Stimulated activated naive CD8-positive, alpha-beta T cell treated with anti-CD3 and anti-CD28 coated beads, Interleukin-15, Interleukin-2, amounts not matched to agents 100 U/mL and 50 U/mL, for 24 hours (primary cell): ENCODE measurements around the gene LDLRAD4.

Experiments
- ATAC-seq: fragments of 150-1000 bp; cut with Tn5 transposase; one replicate; pipeline ENCODE4 v1.10.0; 2021
- DNase-seq: peaks from one replicate; pipeline ENCODE4 v3.0.0; 2021

Gene LDLRAD4

DNA sequence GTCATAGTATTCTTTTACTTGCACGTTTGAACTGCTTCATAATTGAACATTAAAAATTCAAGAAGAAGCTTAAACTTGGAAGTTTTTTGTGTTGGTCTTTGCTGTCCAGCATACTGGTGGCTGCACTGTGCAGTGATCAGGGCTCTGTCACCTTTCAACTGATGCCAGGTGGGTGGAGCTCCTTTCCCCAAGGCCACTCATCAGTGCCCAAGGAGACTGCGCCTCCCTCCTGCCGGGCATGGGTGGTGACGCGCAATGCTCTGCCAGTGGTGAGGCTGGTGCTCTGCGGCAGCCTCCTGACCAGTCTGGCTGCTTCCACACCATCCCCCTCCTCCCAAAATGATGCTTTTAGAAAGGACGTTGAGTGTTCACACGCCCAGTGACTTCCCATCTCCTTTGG, 16.0 kb upstream of the LDLRAD4 start:
- ATAC-seq (no peak), DNase-seq (no peak)

DNA sequence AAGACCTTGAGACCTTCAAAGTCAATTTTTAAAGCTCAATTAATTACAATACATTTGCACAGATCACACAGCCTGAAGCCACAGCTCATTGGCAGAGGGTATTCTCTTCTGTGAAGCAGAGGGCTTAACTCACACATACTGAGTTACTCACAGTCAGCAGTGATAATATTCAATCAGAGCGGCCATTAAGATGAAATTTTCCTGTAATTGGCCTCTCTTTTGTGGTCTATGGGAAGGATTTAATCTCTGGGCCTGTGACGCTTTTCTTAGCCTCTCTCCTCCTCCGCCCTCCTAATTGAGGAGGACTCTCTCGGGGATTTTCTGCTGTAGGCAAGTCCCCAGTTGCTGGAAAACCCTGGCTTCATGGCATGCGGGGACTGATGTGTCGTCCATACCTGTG, 12.3 kb upstream of the LDLRAD4 start:
- no peak for ATAC-seq
- DNase-seq: no peak

DNA sequence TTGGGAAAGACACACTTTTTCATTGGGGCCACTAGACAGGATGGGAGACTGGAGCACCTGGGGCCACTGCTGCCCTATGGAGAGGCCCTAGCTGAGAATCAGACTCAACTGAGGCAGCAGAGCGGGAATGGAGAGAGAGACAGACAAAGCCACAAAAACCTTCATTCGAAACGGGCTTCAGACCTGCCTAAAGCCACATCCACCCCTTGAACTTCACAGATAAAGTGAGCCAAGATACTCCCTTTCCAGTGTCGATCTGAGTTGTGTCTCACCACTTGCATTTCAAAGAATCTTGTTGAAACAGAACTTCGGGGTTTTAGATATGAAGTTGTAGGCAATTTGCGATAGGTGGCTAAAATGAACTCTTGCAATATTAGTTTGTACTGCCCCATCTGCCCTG, 11.3 kb upstream of the LDLRAD4 start:
- ATAC-seq (no peak), DNase-seq (no peak)

DNA sequence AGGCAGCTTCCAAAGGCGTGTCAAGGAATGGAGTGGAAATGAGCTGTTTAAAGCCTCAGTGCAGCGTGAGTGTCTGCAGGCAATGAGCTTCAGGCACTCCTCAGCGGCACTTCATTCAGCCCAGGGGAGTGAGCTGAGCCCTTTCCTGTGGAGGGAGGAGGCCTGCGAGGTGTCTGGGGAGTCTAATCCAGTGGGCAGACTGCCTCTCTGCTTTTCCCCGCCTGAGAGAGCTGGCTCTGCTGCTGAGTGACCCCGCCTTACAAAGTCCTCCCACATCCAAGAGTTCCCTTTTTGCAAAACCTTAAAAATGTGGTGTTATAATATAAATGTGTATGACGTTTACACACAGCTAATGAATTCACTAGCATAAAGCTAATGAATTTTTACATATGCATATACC, 7.0 kb upstream of the LDLRAD4 start:
- no peak for DNase-seq
- ATAC-seq: no peak

DNA sequence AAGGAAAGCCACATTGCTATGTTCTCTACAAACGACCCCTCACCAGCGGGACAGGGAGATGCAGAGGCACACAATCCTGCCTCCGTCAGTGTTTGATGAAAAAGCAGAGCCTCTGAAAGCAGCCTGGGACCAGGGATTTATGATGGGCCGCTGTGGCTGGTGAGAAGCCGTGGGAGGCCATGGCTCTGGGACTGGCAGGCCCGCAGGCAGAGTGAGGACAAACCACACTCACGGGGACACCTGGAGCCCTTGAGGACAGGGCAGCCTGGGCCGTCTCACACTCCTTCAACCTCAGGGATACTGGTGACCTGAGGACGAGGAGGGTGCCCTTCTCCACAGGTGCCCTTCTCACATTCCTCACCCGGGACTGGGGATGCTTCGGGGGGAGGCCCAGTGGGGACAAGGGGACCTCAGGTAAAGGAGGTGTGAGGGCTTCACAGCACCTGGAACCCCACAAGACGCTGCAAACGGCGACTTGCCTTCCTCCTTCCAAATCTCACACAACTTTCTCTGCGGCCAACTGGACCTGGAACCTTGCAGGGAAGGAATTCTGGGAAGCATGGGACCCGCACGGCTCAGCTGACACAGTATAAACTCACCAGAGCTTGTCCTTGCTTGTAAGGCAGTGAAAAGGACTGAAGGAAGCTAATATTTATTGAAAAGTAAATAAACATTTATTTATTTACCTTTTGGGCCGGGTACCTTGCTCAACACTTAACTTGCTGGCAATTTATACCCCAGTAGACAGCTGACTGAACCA, 5.3 kb upstream of the LDLRAD4 start:
- ATAC-seq: no peak
- DNase-seq: no peak

DNA sequence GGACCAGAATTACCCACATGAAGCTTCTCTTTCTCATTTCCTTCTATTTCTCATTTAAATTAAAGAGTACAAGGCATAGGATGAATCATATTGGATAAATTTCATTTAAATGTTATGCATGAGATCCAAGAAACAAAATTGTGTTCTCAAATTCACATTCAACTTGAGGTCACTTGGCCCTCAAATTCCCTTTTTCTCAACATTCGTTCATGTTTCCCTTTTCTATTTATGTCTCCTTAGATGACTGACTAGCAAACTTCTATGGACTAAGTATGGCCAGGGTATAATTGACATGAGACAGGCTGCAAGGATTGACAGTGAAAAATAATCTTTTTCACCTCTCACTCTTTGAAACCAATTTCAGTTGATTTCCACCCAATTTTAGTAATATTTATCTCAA, 4.0 kb upstream of the LDLRAD4 start:
- ATAC-seq (no peak), DNase-seq (no peak)

DNA sequence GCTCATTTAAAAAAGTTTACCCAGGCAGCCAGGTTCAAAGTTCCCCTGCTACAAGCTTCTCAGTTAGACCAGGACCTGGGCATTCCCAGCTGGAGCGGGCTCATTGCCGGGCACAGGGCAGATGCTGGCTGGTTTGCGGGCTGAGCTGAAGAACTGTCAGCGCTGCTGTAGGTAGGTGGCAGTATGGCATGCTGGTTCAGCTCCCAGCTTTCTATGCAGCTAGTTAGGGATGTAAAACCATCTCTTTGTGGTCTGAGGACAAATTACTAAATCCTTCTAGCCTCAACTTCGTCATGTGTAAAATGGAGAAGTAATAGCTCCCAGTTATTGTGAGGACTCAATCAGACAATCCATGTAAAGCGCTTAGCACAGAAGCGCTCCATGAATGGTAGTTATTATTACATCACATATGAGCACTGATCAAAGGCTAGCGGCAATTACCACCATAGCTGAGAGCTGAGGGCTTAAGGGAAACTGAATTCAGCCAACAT, 2.4 kb upstream of the LDLRAD4 start:
- DNase-seq (peak; percentile 60), ATAC-seq (peak; percentile 71)

DNA sequence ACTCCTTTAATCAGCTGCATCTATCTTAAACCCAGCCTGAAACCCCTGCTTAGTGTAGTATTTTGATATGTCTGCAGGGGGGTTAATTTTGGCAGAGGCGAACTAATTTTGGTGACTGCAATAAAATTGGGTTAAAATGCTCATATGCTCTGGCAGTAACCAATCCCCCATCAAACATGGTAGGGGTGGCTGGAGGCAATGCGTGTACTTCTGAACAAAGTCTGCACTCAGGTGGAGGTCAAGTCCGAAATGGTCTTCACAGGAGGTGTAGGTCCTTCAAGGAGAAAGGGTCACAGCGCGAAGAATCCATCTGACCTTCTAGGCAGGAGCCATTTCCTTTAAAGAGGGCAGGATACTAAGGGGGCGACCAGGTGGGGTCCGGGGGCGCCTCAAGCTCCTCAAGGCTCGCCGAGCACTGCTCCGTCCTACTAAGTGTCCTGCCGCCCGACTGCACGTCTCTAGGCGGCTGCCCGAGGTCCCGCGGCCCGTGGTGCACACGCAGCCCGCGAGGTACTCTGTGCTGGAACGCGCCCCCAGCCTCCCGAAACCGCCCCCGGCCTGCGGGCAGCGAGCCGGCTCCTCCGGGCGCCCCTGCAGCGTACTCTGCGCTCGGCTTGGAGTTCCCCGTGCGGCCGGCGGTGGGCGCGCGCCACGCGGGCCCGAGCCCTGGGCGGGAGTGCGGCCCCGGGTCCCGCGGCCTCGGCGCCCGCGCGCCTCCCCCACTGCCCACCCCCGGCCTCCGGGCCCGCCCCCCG, 1.7 kb upstream of the LDLRAD4 start:
- ATAC-seq: peak; percentile 52
- DNase-seq: peak; percentile 67

DNA sequence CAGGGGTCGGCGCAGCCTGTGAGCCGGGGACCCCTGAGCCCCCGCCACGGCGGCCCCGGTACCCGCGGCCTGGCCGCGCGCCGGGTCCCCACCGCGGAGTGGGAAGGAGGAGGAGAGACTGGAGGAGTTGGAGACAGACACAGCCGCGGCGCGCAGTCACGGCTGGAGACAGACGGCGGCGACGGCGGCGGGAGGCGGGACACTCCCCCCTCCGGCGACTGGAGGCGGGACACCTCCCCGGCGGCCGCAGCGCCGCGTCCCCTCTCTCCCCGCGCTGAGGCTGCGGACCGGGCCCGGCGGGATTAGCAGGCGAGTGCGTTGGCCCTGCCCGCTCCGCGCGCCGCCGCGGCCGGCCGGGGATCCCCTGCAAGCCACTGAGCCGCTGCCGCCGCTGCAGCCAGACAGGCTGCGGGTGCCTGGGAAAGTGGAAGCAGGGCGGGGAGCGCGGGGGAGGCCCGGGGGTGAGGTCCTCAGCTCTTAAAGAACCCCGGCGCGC, 1.0 kb upstream of the LDLRAD4 start:
- DNase-seq (peak; percentile 57), ATAC-seq (peak; percentile 34)

DNA sequence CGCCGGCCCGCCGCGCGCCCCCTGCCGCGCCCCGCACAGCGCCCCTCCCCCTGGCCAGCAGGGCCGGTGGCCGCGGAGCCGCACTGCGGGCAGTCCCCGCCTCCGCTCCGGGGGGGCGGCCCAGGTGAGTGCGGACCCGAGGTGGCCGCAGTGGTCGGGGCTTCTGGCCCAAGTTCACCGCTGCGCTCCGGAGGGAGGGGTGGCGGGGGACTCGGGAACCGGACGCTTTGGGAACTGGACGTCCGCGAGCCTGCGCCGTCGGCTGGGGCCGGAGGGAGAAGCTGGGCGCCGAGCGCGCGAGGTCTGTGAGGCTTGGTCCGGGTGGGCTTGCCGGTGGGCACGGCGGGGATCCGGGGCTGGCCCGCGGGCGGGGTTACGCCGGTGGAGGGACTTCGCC, 591 bp upstream of the LDLRAD4 start:
- DNase-seq (peak; percentile 25), ATAC-seq (peak; percentile 1)

DNA sequence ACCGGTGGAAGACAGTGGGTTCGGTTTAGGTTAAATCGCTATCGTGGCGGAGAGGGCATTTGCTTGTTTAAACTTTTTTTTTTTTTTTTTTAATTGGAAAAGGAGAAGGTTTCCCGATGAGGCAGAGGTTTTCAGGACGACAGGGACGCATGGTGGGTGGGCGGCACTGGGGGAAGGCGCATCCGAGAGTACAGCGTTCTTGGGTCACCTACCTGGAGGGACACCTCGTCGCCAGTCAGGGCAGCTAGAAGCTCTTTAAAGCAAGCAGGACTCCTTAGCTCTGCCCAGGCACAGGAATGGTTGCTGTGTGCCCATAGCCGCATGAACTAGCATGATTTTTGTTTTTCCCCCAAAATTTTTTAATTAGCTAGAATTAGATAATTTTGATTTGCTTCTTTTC, 437 bp downstream of the LDLRAD4 start:
- DNase-seq: no peak
- no peak for ATAC-seq

DNA sequence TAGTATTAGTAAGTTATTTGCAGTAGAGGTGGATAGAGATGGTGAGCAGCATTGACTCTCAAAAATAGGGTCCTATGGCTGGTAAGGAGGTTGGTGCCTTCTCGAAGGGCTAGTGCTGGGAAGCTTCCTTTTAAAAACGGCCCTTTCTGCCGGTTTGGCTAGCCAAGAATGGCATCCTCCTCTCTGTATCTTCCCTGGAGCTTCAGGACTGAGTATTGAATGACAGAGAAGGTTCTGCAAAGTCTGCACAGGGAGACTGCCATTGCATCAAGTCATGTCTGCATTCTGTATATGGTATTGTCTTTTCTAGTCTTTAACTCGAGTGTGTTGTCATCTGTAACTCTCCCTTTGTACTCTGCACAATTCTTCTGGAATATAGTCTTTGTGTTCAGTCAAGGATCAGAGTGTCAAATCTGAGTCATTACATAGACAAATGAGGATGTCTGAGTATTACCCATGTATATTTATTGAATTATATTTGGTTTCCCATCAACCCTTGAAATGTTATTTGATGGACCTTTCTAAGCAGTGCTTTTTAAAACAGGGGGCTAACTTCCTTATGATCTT, 1.1 kb downstream of the LDLRAD4 start:
- ATAC-seq: no peak
- no peak for DNase-seq

DNA sequence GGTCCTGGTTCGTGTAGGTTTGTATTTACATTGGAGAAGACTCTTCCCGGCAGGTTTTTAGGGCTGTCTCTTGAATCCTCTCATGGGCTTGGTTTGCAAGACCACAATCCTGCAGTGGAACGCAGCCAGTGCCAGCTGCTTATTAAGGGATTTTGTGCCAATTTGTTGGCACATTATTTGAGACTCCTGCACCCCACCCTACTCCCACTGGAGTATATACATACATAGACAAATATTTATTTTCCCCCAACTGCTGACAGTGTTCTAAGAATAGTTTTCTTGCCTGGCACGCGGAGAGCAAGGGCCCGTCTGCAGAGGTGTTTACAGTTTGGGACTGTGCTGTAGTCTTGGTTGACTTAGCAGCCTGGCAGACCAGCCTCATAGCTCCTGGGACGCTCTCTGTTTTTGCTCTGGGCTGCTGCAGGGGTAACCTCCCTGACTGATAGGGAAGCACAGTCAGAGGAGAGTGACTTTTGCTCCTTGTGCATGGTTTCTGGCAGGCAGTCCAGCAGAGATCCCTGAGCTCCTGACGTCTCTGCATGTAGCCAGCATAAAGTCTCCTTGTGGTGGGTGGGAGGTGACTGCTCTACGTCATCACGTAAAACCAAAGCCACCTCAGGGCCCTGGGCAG, 1.9 kb downstream of the LDLRAD4 start:
- no peak for DNase-seq
- no peak for ATAC-seq

DNA sequence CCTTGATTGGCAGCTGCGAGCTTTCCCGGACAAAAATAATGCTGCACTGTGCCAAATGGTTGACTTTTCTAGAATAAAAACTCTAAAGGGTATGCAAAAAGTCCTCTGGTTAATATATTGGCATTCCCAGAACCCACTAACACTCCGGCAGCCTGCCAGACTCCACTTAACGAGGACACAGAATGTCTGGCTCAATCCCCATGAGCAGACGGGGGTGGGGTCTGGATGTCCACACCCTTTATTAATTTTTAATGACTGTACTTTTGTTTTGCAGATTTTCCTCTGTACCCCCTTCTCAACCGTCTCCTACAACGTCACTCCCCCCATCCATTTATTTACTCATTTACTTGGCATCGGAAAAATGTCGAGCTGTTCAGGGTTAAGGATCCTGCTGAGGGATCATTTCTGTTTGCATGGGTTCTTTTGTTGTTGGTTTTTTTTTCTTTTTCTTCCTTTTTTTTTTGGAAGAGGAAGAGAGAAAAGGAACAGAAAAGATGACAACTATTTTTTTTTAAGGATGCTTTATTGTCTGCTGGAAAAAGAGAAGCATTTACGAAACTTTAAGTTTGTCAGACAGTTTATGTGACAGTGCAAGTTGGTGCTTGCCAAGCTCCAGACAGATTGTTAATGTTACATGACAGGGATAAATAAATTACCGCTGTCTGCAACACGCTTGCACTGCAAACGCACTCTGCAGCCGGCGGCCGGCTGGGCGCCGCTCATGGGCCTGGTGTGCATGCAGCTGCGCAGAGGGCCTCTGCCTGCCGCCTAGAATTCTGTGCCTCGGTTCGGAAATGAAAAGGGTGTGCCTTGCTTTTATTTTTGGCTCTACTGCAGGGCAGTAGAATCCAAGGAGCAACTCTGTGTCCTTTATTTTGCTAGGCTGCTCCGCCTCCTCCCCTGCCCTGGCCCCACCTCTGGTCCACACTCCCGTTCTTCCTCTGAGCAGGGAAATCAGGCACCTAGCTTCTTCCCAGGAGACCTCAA, 3.6 kb downstream of the LDLRAD4 start:
- DNase-seq (no peak), ATAC-seq (no peak)

DNA sequence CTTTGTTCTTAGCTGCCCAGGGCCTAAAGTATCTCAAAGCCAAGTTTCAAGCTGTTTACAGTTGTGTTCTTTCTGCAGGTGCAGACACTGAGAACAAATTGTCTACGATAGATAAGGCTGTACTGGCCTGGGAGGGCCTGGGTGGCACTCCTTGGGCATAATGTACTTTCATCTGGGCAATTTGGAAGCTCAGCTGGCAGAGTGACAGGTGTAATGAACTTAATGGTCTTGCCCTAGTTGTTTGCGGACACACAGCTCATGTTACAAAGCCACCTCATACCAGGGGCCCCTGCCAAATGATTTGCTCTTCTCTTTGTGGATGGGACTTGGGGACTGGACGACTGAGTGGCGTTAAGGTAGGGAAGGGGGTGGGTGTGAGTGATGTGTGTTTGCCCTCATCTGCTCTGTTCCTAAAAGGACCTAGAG, 4.3 kb downstream of the LDLRAD4 start:
- DNase-seq: no peak

DNA sequence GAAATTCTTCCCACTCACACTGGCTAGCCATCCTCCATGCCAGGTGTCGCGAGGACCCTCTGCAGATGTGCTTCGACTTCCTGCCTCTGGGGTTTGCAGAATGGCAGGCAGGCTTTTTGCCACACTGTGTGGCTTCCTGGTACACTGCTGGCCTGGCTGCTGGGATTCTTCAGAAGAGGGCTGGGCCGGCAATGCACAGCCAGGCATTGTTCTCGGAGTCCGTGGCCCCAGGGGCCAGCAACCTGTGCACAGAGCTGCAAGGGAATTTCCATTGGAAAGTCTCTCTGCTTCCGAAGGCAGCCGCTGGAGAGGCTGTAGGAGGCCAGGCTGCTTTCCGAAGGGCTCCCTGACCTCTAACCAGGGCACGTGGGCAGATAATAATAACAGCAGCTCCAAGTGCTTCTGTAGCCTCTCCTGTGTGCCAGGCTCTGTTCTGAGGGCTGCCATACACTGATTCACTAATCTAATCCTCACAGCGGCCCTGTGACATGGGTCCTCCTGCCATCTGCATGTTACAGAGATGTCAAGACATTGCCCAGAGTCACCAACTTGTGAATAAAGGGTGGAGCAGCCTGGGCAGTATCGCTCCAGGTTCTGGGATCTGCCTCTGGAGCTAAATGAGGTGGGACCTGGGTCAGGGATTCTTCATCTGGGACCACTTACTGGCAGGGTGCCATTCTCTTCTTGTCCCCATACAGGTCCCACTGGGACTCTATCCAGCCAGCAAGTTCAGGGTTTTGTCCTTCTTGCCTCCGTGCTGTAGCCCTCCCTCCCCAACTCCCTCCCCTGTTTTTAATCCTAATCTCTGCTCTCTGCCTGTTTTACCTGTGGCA, 5.0 kb downstream of the LDLRAD4 start:
- ATAC-seq (no peak), DNase-seq (no peak)

More for the DNA sequence above, 4.3 kb downstream of the LDLRAD4 start:
- no peak for ATAC-seq

DNA sequence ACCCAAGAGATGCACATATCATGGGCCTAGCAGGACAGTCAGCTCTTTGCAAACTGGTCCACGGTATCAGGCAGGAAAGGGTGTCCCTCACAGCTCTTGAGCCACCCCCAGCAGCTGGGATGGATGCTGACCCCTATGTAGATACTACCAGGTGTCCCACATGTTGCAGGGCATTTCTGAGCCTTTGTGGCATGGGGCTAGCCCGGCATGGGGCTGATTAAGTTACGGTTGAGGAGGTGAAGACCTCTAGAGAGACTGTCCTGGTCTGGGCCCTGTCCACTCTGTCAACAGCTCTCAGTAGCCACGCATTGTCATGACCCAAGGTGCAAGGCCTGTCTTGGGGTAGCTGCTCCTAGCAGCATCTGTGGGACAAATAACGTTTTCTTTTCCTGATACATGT, 6.7 kb downstream of the LDLRAD4 start:
- ATAC-seq: no peak
- DNase-seq: no peak

DNA sequence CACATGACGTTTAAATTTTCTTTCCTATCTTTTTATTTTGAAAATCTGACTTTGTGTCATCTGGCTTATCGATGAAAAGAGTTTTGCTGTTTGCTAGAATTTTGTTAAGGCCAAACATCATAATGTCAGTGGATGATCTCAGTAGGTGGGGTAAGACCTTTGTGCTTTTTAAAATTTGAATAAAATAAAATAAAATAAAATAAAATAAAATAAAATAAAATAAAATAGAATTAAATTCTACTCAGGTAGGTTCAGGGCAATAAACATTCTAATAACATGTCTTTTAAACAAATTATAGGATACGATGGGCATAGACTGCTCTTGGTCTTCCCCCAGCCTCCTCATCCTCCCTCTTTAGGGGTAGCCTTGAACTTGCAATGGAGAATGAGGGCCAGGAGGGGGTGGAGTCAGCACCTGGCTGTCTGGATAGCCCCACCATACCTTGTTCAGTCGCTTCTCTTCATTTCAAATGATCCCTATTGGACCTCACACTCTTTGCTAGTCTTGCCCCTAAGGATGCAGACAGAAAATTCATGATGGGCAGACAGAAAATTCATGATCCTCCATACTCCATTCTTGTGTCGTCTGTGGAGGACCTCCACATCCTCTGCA, 8.1 kb downstream of the LDLRAD4 start:
- no peak for DNase-seq
- ATAC-seq: no peak

DNA sequence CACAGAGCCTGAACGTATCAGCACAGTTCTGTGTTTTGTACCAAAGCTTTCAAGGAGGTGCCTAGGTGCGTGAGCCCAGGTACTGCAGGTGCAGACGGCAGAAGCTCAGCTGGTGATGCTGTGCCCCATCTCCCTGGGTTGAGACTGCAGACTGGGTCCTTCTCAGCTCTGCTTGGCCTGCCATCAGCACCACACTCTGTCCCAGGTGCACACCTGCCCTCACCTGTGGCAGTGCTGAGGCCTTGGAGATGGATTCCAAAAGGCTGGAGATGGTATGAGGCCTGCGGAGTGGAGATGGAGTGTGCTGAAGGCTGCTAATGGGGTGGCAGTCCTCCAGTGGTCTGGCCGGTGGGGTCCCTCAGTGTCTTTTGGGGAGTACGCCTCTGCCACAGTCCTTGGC, 9.3 kb downstream of the LDLRAD4 start:
- DNase-seq: no peak
- no peak for ATAC-seq
